OCI-LY7 (cell line): ENCODE results near the gene FGFRL1.

ENCODE experiments used
- EZH2phosphoT487 ChIP-seq: fragments of 200-600 bp; sonication (generic); IDR thresholded peaks from 2 replicates; pipeline ENCODE4 v1.6.1; 2018; ENCODE audit warnings: low read depth, borderline replicate concordance, mild to moderate bottlenecking, mixed run types, antibody characterized with exemption, low read length, moderate library complexity, mixed read lengths
- TF ChIP-seq, protein P1 (sequence below): fragments of 200-600 bp; sonication (generic); conservative IDR thresholded peaks from 2 replicates; pipeline ENCODE4 v1.5.1; 2014; ENCODE audit warnings: mild to moderate bottlenecking, antibody characterized with exemption, low read length, moderate library complexity, mixed read lengths

DNA sequence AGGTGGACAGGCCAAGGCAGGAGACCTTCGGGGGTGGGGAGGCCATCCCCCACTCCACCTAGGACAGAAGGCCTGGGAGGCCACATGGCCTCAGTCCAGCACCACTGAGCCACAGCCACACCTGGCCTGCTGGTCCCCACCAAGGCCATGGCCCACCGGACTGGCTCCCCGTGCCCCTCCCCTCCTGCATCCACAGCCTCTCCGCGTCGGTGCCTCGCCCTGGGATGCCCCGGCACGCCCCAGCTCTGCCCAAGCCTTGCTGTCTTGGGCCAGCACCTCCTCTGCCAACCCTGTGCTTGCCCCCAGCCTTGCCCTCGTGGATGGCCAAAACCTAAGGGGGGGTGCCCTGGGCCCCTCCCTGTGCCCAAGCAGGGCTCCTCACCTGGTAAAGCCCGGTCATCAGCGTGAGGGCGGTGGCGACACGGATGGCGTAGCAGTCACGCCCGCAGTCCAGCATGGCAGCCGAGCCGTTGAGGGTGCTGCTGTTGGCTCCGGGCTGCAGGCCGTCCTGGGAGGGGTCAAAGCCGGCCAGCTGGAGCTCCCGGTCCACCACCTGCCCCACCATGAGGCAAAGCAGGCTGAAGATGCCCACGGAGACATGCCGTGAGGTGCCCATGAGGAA, 20.6 kb upstream of the FGFRL1 start:
- TF ChIP-seq, protein P1, sequence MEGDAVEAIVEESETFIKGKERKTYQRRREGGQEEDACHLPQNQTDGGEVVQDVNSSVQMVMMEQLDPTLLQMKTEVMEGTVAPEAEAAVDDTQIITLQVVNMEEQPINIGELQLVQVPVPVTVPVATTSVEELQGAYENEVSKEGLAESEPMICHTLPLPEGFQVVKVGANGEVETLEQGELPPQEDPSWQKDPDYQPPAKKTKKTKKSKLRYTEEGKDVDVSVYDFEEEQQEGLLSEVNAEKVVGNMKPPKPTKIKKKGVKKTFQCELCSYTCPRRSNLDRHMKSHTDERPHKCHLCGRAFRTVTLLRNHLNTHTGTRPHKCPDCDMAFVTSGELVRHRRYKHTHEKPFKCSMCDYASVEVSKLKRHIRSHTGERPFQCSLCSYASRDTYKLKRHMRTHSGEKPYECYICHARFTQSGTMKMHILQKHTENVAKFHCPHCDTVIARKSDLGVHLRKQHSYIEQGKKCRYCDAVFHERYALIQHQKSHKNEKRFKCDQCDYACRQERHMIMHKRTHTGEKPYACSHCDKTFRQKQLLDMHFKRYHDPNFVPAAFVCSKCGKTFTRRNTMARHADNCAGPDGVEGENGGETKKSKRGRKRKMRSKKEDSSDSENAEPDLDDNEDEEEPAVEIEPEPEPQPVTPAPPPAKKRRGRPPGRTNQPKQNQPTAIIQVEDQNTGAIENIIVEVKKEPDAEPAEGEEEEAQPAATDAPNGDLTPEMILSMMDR = no peak
- TF ChIP-seq EZH2phosphoT487 = no peak
